ENCODE measurements around the gene ST3GAL3.

GRCh38 chr1:43847290-43847689, 140.0 kb downstream of the ST3GAL3 start:
- no peak for TF ChIP-seq POLR2A (IDR thresholded peaks at IDR 0.05; ENCODE audit: low read depth, low read length)
- TF ChIP-seq POLR2AphosphoS5 (IDR thresholded peaks at IDR 0.05; ENCODE audit: insufficient read depth, low read depth, low read length), result no peak
- TF ChIP-seq JUN (IDR thresholded peaks at IDR 0.05; ENCODE audit: borderline replicate concordance, insufficient read depth, insufficient read length, low read depth), result no peak
- no peak for TF ChIP-seq FOS (IDR thresholded peaks at IDR 0.05; ENCODE audit: borderline replicate concordance, insufficient read depth, low read length)
- no peak for TF ChIP-seq CTCF (IDR thresholded peaks at IDR 0.05; ENCODE audit: extremely low read depth in 1 of 2, insufficient read depth in 1 of 2, low read depth in 1 of 2, low read length in 2 of 2)
